ENCODE data around the gene MDH1B.
"Not testable (repeated sequence)": the region's sequence is repeated elsewhere in the genome, so short reads cannot be mapped to it uniquely, and the experiment has no call there.

The MDH1B gene

GRCh38 chr2:206765242-206766056 is at the start of gene MDH1B, which contains the start of gene FASTKD2:
MDH1B (minus strand) TSS chr2:206765328; CDS start chr2:206765271, 57 bp downstream.
FASTKD2 (plus strand) TSS chr2:206765606; CDS start chr2:206766694, 1,088 bp downstream.
- peak in 55 of 56 donors; percentile 22 to 95 (median 83) for DNase-seq

GRCh38 chr2:206814498-206814897 is 49.4 kb upstream of the MDH1B start:
- no peak for DNase-seq

GRCh38 chr2:206812471-206812870 is 47.3 kb upstream of the MDH1B start:
- DNase-seq: not testable (repeated sequence)

GRCh38 chr2:206807624-206808023 is 42.5 kb upstream of the MDH1B start:
- DNase-seq: not testable (repeated sequence)

- DNase-seq: no peak
Measured at GRCh38 chr2:206805887-206806607, 40.9 kb upstream of the MDH1B start.

- no peak for DNase-seq
Measured at GRCh38 chr2:206804326-206804725, 39.2 kb upstream of the MDH1B start.

GRCh38 chr2:206802654-206803514 is 37.8 kb upstream of the MDH1B start:
- DNase-seq: no peak

- no peak for DNase-seq
Measured at GRCh38 chr2:206801418-206802189, 36.5 kb upstream of the MDH1B start.

GRCh38 chr2:206800506-206801417 is 35.6 kb upstream of the MDH1B start:
- DNase-seq: peak in 51 of 56 donors; percentile 3 to 77 (median 51)

GRCh38 chr2:206799083-206799482 is 34.0 kb upstream of the MDH1B start:
- DNase-seq: no peak

- DNase-seq: no peak
Measured at GRCh38 chr2:206798000-206798399, 32.9 kb upstream of the MDH1B start.

GRCh38 chr2:206797376-206797775 is 32.2 kb upstream of the MDH1B start:
- peak in 2 of 56 donors; percentile 2 to 4 for DNase-seq

- DNase-seq: no peak
Measured at GRCh38 chr2:206792645-206793044, 27.5 kb upstream of the MDH1B start.

- no peak for DNase-seq
Measured at GRCh38 chr2:206790311-206790935, 25.3 kb upstream of the MDH1B start.

- DNase-seq: no peak
Measured at GRCh38 chr2:206784559-206785353, 19.6 kb upstream of the MDH1B start.

GRCh38 chr2:206783718-206784117 is 18.6 kb upstream of the MDH1B start:
- DNase-seq: no peak

- DNase-seq: no peak
Measured at GRCh38 chr2:206780671-206781070, 15.5 kb upstream of the MDH1B start.

GRCh38 chr2:206776432-206776831 is 11.3 kb upstream of the MDH1B start:
- no peak for DNase-seq

Data from nucleus accumbens (tissue), 56 donors.